ENCODE measurements around the gene AMH. TPM values are rescaled to one million over a fixed set of nuclear protein-coding genes. Genes with fewer than 3 reads are reported as not detected.
"Not testable (repeated sequence)": the region's sequence is repeated elsewhere in the genome, so short reads cannot be mapped to it uniquely, and the experiment has no call there.

AMH gene
- total RNA-seq, result 1 to 10 TPM in 2 of 4 donors, under 1 TPM in 1, not detected in 1; 0.59 to 5.4 (median 2.1) TPM

DNA sequence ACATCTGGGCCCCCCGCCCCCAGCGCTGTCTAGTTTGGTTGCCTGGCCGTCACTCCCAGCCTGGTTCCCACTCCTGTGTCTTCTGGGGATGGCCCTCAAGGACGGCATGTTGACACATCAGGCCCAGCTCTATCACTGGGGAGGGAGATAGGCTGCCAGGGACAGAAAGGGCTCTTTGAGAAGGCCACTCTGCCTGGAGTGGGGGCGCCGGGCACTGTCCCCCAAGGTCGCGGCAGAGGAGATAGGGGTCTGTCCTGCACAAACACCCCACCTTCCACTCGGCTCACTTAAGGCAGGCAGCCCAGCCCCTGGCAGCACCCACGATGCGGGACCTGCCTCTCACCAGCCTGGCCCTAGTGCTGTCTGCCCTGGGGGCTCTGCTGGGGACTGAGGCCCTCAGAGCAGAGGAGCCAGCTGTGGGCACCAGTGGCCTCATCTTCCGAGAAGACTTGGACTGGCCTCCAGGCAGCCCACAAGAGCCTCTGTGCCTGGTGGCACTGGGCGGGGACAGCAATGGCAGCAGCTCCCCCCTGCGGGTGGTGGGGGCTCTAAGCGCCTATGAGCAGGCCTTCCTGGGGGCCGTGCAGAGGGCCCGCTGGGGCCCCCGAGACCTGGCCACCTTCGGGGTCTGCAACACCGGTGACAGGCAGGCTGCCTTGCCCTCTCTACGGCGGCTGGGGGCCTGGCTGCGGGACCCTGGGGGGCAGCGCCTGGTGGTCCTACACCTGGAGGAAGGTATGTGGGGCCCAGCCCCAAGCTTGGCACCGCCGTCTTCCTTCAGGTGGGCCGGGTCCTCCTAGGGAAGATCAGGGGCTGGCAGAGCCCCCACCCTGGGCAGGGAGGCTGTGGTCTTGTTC, at the start of gene AMH:
Gene AMH, plus strand, starts transcription at position 314 of the 857 bp plus-strand sequence. Its CDS starts 10 bp downstream, at position 324.
- no peak for DNase-seq (ENCODE audit: low spot score in 2 of 2)
- WGBS, 2 donors, result 40 to 65% methylated on average over 2 to 20 of the region's 27 CpGs
- no peaks in the 10 kb centered on the region for H3K9me3 ChIP-seq
- H3K36me3 ChIP-seq, result peaks cover 10 to 54% (median 36%) of the 10 kb centered on the region in 3 donors
- TF ChIP-seq, protein P1, sequence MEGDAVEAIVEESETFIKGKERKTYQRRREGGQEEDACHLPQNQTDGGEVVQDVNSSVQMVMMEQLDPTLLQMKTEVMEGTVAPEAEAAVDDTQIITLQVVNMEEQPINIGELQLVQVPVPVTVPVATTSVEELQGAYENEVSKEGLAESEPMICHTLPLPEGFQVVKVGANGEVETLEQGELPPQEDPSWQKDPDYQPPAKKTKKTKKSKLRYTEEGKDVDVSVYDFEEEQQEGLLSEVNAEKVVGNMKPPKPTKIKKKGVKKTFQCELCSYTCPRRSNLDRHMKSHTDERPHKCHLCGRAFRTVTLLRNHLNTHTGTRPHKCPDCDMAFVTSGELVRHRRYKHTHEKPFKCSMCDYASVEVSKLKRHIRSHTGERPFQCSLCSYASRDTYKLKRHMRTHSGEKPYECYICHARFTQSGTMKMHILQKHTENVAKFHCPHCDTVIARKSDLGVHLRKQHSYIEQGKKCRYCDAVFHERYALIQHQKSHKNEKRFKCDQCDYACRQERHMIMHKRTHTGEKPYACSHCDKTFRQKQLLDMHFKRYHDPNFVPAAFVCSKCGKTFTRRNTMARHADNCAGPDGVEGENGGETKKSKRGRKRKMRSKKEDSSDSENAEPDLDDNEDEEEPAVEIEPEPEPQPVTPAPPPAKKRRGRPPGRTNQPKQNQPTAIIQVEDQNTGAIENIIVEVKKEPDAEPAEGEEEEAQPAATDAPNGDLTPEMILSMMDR (IDR thresholded peaks at IDR 0.05), result no peak
- no peak for TF ChIP-seq EP300 (IDR thresholded peaks at IDR 0.05)
- no peak for TF ChIP-seq POLR2A (IDR thresholded peaks at IDR 0.05)
- peaks cover 0 to 42% of the 10 kb centered on the region in 2 donors for H3K27me3 ChIP-seq
- no peak within 1 kb of the TSS for H3K4me3 ChIP-seq
- H3K27ac ChIP-seq, result no peak within 1 kb of the TSS
- peaks cover 0 to 49% (median 18%) of the 10 kb centered on the region in 4 donors for H3K4me1 ChIP-seq

DNA sequence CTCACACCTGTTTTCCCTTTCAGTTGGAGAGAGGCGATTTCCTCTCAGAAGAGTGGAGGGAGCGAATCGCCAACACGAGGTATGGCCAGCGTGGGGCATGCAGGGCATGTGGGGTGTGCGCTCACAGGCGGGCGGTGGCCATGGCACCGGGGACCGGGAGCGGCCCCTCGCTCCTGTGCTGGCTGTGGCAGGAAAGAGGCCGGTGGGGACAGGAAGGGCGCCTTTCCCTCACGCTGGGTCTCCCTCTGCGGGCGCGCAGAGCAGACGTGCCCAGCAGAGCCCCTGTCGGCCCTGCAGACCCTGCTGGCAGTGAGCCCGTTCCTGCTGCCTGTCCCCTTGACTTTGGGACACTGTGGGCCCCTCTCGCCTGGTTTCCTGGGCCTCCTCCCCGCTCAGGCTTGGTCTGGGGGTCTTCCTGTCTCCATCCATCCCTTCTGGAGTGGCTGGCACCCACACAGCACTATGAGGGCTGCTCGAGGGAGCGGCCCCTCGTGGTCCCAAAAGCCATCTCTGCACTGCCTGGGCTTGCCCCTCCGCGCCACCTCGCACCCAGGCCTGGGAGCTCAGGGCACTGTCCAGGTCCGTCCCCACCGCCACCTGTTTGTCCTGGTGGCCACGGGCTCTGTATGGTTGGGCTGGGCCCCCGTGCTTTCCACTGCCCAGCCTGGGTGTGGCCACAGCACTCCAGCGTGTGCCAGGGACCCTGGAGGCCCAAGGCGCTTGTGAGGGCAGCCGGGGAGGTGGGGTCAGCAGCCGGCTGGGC, 49.1 kb upstream of the AMH start:
- no peak overlapping the region for H3K27ac ChIP-seq
- H3K27me3 ChIP-seq, result no peaks in the 10 kb centered on the region
- H3K4me3 ChIP-seq, result no peak overlapping the region
- peaks cover 0 to 85% (median 0%) of the 10 kb centered on the region in 3 donors for H3K36me3 ChIP-seq
- H3K4me1 ChIP-seq, result peaks cover 0 to 16% (median 0%) of the 10 kb centered on the region in 4 donors
- TF ChIP-seq, protein P1 (IDR thresholded peaks at IDR 0.05), result no peak
- TF ChIP-seq EP300 (IDR thresholded peaks at IDR 0.05) (no peak), POLR2A (IDR thresholded peaks at IDR 0.05) (no peak)
- no peak for DNase-seq (ENCODE audit: low spot score in 2 of 2)
- WGBS, 2 donors, result 85 to 94% methylated on average over 30 to 35 of the region's 37 CpGs
- no peaks in the 10 kb centered on the region for H3K9me3 ChIP-seq

DNA sequence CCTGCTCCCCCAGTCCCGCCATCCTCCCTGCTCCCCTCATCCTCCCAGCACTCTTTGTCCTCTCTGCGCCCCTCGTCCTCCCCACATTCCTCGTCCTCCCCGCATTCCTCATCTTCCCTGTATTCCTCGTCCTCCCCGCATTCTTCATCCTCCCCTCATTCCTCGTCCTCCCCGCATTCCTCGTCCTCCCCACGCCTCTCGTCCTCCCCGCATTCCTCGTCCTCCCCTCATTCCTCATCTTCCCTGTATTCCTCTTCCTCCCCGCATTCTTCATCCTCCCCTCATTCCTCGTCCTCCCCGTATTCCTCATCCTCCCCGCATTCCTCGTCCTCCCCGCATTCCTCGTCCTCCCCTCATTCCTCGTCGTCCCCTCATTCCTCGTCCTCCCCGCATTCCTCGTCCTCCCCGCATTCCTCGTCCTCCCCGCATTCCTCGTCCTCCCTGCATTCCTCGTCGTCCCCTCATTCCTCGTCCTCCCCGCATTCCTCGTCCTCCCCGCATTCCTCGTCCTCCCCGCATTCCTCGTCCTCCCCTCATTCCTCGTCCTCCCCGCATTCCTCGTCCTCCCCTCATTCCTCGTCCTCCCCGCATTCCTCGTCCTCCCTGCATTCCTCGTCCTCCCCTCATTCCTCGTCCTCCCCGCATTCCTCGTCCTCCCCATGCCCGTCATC, 48.4 kb upstream of the AMH start:
- H3K27ac ChIP-seq; DNase-seq (ENCODE audit: low spot score in 2 of 2); H3K9me3 ChIP-seq; H3K27me3 ChIP-seq; H3K4me3 ChIP-seq: not testable (repeated sequence)
- WGBS, 2 donors, result 90 to 92% methylated on average over 50 of the region's 50 CpGs
- Histone ChIP-seq H3K4me1 (peaks cover 0 to 16% (median 0%) of the 10 kb centered on the region in 4 donors), H3K36me3 (peaks cover 0 to 79% (median 0%) of the 10 kb centered on the region in 3 donors)

DNA sequence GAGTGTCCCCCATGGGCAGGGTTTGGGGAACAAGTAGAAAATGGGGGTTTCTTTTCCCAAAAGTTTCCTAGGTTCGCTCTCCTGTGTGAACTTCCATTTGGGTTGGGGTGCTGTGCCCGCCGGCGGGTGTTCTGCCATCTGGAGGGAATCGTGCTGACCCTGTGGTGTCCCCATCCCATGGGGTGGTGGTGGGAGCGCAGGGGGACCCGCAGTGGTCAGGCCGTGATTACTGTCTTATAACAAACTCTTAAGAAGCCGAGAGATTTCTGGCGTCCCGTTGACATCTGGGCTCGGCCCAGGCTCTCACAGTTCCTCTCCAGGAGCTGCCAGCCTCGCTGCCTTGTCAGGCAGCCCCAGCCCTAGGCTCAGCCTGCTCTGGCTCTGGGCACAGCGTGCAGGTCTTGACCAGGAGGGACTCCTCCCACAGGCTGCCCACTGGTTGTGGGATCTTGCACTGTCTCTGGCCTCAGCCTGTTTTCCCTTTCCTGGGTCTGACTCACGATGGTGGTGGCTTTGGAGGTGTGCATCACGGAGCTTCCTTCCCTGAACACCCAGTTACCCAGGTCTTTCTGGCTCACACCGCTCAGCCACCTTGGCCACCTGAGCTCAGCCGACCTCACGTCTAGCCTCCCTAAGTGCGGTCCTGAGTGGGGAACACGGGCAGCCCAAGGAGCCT, 47.5 kb upstream of the AMH start:
- Histone ChIP-seq H3K36me3 (peaks cover 0 to 72% (median 0%) of the 10 kb centered on the region in 3 donors), H3K27ac (no peak overlapping the region), H3K4me3 (no peak overlapping the region), H3K27me3 (no peaks in the 10 kb centered on the region), H3K4me1 (peaks cover 0 to 16% (median 0%) of the 10 kb centered on the region in 4 donors), H3K9me3 (no peaks in the 10 kb centered on the region)
- DNase-seq (ENCODE audit: low spot score in 2 of 2), result no peak
- WGBS, 2 donors, result 92% methylated on average over 21 of the region's 21 CpGs
- TF ChIP-seq, protein P1 (IDR thresholded peaks at IDR 0.05), result no peak
- TF ChIP-seq POLR2A (IDR thresholded peaks at IDR 0.05) (no peak), EP300 (IDR thresholded peaks at IDR 0.05) (no peak)

DNA sequence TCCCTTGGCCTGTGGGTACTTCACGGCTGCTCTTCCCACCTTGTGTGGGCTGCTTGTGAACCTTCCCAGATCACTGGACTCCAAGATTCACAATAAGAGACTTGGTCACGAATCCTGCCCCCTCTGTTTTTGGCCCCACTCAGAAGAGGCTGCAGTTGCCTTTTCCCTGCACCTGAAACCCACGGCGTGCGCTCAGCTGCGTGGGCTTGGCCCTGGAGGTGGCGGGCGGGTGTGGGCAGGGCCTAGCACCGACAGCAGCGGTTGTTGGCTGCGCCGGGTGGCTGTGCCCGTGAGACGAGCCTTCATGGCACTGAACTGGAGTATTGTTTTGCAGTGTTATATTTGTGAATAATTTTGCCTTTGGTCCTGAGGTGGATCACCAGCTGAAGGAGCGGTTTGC, 46.8 kb upstream of the AMH start:
- 72 to 84% methylated on average over 15 of the region's 15 CpGs for WGBS, 2 donors
- H3K36me3 ChIP-seq, result peaks cover 0 to 72% (median 0%) of the 10 kb centered on the region in 3 donors

More for the DNA sequence above, 46.8 kb upstream of the AMH start:
- TF ChIP-seq EP300 (IDR thresholded peaks at IDR 0.05), result no peak
- TF ChIP-seq, protein P1 (IDR thresholded peaks at IDR 0.05), result no peak
- Histone ChIP-seq H3K4me1 (peaks cover 0 to 16% (median 0%) of the 10 kb centered on the region in 4 donors), H3K4me3 (no peak overlapping the region), H3K27me3 (no peaks in the 10 kb centered on the region), H3K27ac (no peak overlapping the region), H3K9me3 (no peaks in the 10 kb centered on the region)
- no peak for DNase-seq (ENCODE audit: low spot score in 2 of 2)

Data from tibial nerve (tissue), 4 donors.